SHP77 (cell line): Measurements from ENCODE around the gene CDC45.
A peak's percentile ranks its signal among the peaks of the same experiment; 100 is the strongest.
"Not testable (repeated sequence)": the region's sequence is repeated elsewhere in the genome, so short reads cannot be mapped to it uniquely, and the experiment has no call there.

ENCODE experiments used
- DNase-seq, 2 experiments: peaks; one replicate each; lab custom pipeline; 2025; lab: John Stamatoyannopoulos, UW

The CDC45 gene

DNA sequence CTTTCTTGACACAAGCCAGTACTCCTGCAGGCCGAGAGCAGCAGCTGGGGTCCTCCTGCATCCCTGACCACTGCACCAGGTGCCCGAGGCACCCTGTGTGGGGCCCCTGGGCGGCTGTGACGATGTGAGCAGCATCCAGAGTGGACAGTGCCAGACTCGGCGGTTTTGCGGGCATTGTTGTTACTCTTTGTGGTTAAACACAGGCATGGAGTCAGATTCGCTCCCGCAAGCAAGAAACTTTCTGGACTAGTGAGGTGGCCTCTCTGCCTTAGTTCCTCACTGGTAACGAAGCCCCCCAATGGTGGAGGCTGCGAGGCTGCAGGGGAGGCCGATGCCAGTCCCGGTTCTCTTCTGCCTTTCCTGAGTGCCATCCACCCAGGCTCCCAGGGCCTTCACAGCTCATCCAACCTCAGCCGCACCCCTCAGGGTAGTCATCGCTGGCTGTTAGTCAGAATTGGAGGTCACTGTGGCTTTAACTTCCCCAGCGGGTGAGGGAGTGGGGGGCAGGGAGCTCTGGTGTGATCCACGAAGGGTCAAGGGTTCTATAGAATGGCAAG is 48.2 kb downstream of the CDC45 start:
- DNase-seq, result peak in 1 of 2 experiments; percentile 16

DNA sequence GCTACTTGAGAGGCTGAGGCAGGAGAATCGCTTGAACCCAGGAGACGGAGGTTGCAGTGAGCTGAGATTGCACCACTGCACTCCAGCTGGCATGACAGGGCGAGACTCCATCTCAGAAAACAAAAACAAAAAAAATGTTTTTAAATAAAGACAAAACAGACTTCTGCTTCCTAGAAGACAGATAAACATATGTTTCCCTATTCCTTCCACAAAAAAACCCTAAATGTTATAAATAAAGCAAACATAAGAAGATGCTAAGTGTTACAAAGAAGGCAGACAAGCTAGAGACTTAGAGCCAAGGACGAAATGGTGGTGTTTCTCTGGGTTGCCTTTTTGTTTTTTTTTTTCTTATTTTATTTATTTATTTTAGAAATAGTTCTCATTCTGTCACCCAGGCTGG is 50.1 kb downstream of the CDC45 start:
- no peak for DNase-seq

GRCh38 chr22:19530751-19531150 is 51.0 kb downstream of the CDC45 start:
- no peak for DNase-seq

GRCh38 chr22:19531327-19531726 is 51.6 kb downstream of the CDC45 start:
- not testable (repeated sequence) for DNase-seq

GRCh38 chr22:19533049-19533626 is 53.4 kb downstream of the CDC45 start:
- DNase-seq, result no peak

DNA sequence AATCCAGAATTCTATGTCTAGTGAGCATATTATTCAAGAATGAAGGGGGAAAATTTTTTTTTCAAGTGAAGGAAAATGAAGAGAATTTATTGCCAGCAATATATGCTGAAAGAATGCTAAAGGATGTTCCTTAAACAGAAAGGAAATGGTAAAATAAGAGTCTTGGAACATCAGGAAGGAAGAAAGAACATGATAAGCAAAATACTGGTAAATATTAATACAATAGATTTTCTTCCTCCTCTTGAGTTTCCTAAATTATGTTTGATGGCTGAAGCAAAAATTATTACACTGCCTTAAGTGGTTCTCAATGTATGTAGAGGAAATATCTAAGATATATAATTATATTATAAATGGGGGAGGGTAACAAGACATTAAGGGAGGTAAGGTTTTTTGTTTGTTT is 54.1 kb downstream of the CDC45 start:
- no peak for DNase-seq

DNA sequence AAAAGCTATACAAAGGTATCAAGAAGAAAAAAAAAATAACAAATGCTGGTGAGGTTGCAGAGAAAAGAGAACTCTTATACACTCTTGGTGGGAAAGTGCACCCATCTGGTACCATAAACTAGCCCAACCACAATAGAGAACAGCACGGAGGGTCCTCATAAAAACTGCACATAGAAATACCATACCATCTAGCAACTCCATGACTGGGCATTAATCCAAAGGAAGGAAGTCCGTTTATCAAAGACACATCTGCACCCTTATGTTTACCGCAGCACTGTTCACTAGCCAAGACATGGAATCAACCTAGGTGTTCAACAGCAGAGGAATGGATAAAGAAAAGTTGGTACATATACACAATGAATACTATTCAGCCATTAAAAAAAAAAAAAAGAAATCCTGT is 55.3 kb downstream of the CDC45 start:
- DNase-seq, result no peak

DNA sequence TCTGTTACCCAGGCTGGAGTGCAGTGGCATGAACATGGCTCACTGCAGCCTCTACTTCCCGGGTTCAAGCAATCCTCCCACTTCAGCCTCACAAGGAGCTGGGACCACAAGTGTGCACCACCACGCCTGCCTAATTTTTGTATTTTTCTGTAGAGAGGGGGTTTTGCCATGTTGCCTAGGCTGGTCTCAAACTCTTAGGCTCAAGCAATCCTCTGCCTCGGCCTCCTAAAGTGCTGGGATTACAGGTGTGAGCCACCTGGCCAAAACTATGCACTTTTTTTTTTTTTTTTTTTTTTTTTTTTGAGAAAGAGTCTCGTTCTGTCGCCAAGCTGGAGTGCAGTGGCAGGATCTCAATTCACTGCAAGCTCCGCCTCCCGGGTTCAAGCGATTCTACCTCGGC is 56.8 kb downstream of the CDC45 start:
- no peak for DNase-seq

- no peak for DNase-seq
Measured at GRCh38 chr22:19537941-19538488, 58.3 kb downstream of the CDC45 start.

GRCh38 chr22:19540394-19540793 is 60.7 kb downstream of the CDC45 start:
- DNase-seq, result no peak

GRCh38 chr22:19543970-19544708 is 64.4 kb downstream of the CDC45 start:
- DNase-seq, result no peak

- no peak for DNase-seq
Measured at GRCh38 chr22:19545935-19546207, 66.2 kb downstream of the CDC45 start.

DNA sequence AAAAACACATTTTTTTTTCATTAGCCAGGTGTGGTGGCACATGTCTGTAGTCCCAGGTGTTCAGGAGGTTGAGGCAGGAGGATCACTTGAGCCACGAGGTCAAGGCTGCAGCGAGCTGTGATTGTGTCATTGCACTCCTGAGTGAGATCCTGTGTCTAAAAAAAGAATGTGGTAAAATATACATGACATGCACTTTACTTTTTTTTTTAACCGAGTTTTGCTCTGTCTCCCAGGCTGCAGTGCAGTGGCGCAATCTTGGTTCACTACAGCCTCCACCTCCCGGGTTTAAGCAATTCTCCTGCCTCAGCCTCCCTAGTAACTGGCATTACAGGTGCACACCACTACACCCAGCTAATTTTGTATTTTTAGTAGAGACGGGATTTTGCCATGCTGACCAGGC is 67.0 kb downstream of the CDC45 start:
- DNase-seq, result no peak

- DNase-seq, result no peak
Measured at GRCh38 chr22:19547620-19548019, 67.9 kb downstream of the CDC45 start.

- DNase-seq, result not testable (repeated sequence)
Measured at GRCh38 chr22:19548427-19548826, 68.7 kb downstream of the CDC45 start.

DNA sequence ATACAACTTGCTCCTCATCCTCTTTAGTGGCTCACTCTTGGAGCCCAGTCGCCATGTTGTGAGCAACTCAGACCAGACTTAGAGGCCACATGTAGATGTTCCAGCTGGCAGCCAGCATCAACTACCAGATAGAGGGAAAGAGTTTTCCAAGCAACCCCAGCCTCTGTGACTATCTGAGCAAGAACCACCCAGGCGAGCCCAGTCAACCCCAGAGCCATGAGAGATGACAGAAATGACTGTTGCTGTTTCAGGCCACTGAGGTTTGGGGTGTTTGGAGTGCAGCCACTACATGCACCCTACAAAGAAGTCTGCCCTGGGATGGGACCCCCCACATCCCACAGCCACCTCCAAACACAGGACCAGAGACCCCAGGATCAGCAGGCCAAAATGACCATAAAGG is 69.2 kb downstream of the CDC45 start:
- no peak for DNase-seq

- no peak for DNase-seq
Measured at GRCh38 chr22:19549428-19549827, 69.7 kb downstream of the CDC45 start.

GRCh38 chr22:19550382-19550781 is 70.7 kb downstream of the CDC45 start:
- DNase-seq, result no peak

DNA sequence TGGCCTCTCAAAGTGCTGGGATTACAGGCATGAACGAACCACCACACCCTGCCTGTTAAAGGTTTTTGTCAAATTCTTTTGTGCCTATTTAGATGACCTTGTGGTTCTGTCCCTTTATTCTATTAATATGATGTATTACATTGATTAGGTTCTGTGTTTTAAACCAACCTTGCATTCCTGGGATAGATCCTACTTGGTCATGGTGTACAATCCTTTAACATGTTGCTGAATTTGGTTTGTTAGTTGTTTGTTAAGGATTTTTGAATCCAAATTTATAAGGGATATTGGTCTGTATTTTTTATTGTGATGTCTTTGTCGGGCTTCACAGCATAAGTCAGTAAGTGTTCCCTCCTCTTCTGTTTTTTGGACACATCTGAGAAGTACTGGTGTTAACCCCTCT is 73.5 kb downstream of the CDC45 start:
- DNase-seq, result no peak

GRCh38 chr22:19554834-19555404 is 75.2 kb downstream of the CDC45 start:
- peak; percentile 13 to 31 for DNase-seq

DNA sequence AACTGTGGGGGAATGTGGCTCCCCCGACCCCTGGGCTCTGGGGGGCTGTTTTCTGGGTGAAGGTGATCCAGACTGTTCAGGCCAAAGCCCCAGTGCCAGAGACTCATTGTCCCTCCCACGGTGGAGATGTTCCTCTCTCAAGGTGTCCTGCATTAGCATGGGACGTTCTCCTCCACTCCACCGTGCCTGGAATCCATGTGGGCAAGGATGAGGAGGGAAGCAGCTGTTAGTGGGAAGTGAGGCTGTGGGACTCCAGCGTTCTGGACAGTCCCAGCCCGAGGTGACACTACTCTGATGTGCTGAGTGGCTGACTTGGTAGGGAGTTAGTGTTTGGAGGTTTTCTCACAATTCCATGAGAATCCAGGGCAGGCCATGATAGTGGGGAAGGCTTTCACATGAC is 75.9 kb downstream of the CDC45 start:
- DNase-seq, result no peak

GRCh38 chr22:19556963-19557545 is 77.3 kb downstream of the CDC45 start:
- DNase-seq, result no peak

DNA sequence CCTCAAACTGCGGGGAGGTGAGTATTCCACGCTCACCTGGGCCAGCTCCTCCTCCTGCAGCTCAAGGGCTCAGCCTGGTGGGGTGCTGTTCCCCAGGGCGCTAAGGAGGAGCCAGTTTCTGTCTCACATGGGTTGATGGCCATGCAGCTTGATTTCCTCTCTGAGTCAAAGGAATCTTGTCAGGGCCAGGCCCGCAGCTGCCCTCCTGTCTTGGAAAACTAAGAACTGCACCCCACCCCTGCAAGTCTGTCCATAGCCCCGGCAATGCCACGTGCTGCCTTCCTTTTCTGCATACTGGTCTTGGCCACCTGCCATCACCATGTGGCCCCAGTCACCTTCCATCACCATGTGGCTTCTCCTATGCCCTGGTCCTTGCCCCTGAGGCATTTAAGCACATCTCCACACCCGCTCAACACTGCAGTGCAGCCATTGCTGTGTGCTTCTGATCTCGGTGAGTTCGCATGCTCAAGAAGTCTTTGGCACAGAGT is 79.6 kb downstream of the CDC45 start:
- no peak for DNase-seq
